ENCODE measurements around the gene AMPD3.

GRCh38 chr11:10540915-10541560 lies 86.0 kb downstream of the AMPD3 start, which contains the start of gene RNF141:
- TF ChIP-seq CTCF (conservative IDR thresholded peaks at IDR 0.05): peak; percentile 59; the same call in 1 of the 2 replicates
- no peak for TF ChIP-seq EZH2 (IDR thresholded peaks at IDR 0.05; ENCODE audit: low read depth)
